IPS-18c (cell line): ENCODE results near the gene VHLL.
A peak's percentile ranks its signal among the peaks of the same experiment; 100 is the strongest.
"Not testable (repeated sequence)": the region's sequence is repeated elsewhere in the genome, so short reads cannot be mapped to it uniquely, and the experiment has no call there.

Source experiments
- H3K4me3 ChIP-seq: 2 replicates; pipeline ENCODE4 v1.7.0; 2013; ENCODE audit warnings: low read depth, mild to moderate bottlenecking, low read length, moderate library complexity; ENCODE audit not compliant: insufficient read depth
- H3K9me3 ChIP-seq: one replicate; pipeline ENCODE4 v1.6.1; 2013; ENCODE audit warnings: mild to moderate bottlenecking, low read length, moderate library complexity; ENCODE audit not compliant: control insufficient read depth, insufficient read depth

The VHLL gene

GRCh38 chr1:156298852-156299357 lies at the start of gene VHLL:
Gene VHLL, minus strand, starts transcription at chr1:156299307. Its CDS starts 118 bp downstream, at chr1:156299189.
- Histone ChIP-seq H3K9me3 (peaks cover 2% of the 10 kb centered on the region), H3K4me3 (no peak within 1 kb of the TSS)

DNA sequence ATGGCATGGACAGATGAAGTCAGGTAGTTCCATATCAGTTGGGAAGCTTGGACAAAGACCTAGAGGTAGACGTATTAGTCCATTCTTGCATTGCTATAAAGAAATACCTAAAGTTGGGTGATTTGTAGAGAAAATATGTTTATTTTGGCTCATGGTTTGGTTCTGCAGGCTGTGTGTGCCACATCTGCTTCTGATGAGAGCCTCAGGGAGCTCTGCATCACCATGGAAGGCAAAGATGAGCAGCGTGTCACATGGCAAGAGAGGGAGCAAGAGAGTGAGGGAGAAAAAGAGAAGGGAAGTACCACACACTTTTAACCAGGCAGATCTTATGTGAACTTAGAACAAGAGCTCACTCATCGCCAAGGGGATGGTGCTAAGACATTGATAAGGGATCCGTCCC lies 48.2 kb upstream of the VHLL start:
- no peaks in the 10 kb centered on the region for H3K9me3 ChIP-seq
- H3K4me3 ChIP-seq, result no peak overlapping the region

GRCh38 chr1:156346636-156347035 lies 47.5 kb upstream of the VHLL start:
- H3K4me3 ChIP-seq, result no peak overlapping the region
- H3K9me3 ChIP-seq, result no peaks in the 10 kb centered on the region

DNA sequence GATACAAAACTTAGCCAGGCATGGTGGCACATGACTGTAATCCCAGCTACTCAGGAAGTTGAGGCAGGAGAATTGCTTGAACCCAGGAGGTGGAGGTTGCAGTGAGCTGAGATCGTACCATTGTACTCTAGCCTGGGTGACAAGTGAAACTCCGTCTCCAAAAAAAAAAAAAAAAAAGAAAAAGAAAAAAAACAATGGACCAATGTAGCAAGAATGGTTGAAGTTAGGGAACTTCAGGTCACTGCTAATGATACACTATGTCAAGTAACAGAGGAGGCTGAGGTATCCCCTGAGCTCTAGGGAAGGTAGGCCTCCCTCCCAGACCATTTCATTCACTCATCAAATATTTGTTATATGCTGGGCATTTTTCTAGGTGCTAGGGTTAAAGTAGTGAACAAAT lies 46.9 kb upstream of the VHLL start:
- not testable (repeated sequence) for H3K9me3 ChIP-seq, H3K4me3 ChIP-seq

- H3K9me3 ChIP-seq, result no peaks in the 10 kb centered on the region
- H3K4me3 ChIP-seq, result no peak overlapping the region
Observed at GRCh38 chr1:156344409-156344808, 45.3 kb upstream of the VHLL start.

DNA sequence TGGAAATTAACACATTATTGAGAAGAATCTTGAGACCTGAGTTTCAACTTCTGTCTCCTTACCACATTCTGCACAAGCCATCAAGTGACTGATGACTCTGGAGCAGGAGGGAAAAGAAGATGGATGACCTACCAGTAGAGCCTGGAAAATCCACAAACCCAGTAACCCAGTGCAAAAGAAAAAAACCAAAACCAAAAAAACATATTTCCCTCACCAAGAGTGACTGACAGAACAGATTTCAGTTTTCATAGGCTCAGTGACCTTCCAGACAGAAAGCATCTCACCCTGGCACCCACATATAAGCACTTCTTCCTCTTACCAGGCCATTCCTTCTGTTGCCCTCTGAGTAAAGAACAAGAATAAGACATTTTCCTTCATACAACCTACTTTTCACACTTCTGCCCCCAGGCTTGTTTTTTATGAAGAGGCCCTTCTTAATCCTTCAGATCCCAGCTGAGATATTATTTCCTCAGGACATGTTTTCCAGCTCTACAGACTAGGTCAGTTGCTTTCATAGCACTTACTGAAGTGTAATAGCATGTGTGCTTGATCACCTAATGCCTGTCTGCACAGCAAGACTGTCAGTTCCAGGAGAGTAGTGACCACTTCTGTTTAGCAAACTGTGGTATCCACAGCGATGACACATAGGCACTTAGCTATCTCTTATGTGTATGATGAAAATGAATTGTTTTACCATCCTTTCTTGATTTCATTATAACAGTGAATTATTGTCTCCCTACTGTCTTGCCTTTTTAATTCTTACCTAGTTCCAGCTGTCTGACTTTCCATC lies 43.3 kb upstream of the VHLL start:
- no peak overlapping the region for H3K4me3 ChIP-seq

DNA sequence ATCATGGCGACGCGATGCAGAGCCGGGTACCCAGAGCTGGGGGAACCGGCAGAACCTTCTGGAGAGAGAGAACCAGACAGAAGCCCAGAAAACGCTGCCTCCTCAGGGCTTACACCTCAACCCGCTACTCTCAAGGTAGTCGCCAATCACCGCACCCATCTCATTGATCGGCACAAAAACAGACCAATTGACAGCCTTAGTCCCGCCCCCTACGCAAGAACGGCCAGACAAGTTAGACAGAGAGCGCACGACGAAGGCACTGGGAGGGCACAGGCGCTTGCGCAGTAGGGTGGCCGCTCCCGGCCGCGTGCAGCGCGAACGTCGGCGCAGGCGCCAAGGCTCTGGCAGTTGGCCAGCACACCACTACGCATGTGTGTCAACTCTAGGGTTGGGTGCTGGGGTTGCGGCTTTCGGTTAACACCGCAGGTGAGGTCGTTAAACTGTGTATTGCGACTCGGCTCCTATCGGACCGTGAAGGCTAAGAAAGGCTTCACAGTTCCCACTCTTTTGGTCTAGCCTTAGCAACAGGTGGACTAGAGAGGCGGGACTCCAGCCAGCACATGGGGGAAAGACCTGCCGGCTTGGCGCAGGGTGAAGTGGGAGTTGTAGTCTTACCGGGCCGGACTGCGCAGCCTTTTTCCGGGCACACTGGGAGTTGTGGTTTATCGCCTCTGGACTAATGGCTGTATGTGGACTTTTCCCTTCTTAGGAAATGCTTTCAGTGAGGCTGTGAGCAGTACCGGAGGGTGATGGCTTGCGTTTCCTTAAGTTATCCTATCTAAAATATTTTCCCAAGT lies 39.3 kb upstream of the VHLL start, which contains the start of the genes CCT3 and TSACC:
Gene CCT3 (minus strand): TSS at position 113 of the 797 bp plus-strand sequence. CDS start 108 bp downstream, at position 5.
Gene TSACC (plus strand): TSS at position 347 of the 797 bp plus-strand sequence. CDS start 1,232 bp downstream, outside the sequence.
- Histone ChIP-seq H3K4me3 (peak within 1 kb of the TSS; percentile 73), H3K9me3 (no peaks in the 10 kb centered on the region)

More for the DNA sequence above, 43.3 kb upstream of the VHLL start:
- H3K9me3 ChIP-seq, result no peaks in the 10 kb centered on the region

DNA sequence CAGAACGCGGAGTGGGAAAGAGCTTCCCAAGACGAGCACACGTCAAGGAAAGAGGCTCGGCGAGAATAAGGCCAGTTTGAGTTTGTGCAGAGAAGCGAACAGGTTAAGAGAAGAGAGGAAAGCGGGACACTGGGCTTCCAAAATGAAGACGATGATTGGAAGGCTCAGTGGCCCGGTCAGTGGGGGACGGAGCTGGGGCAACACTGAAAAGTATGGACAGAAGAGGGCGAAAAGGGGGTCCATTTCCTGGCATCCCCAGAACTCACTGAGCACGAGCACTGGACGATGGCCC lies 38.7 kb upstream of the VHLL start:
- Histone ChIP-seq H3K4me3 (peak overlapping the region; percentile 73), H3K9me3 (no peaks in the 10 kb centered on the region)

- H3K4me3 ChIP-seq, result peak overlapping the region; percentile 73
Observed at GRCh38 chr1:156337052-156337887, 38.2 kb upstream of the VHLL start.

GRCh38 chr1:156336242-156336641 lies 37.1 kb upstream of the VHLL start:
- H3K4me3 ChIP-seq, result peak overlapping the region; percentile 73
- no peaks in the 10 kb centered on the region for H3K9me3 ChIP-seq

More at GRCh38 chr1:156337052-156337887, 38.2 kb upstream of the VHLL start:
- H3K9me3 ChIP-seq, result no peaks in the 10 kb centered on the region

- H3K4me3 ChIP-seq, H3K9me3 ChIP-seq: not testable (repeated sequence)
Observed at GRCh38 chr1:156323179-156323578, 24.1 kb upstream of the VHLL start.

DNA sequence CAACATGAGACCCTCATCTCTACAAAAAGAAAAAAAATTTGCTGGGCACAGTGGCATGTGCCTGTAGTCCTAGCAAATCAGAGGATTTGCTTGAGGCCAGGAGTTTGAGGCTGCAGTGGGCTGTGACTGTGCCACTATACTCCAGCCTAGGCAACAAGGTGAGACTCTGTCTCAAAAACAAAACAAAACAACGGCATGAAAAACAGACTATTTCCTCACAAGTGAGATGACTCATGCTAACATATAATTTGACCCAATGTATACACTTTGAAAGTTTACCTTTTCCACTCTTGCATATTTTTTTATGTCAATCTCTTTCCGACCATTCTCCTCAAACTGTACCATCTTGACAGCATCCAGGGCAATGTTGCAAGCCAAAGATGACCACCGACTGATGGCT lies 21.5 kb upstream of the VHLL start:
- Histone ChIP-seq H3K9me3 (no peaks in the 10 kb centered on the region), H3K4me3 (no peak overlapping the region)

- no peak overlapping the region for H3K4me3 ChIP-seq
- no peaks in the 10 kb centered on the region for H3K9me3 ChIP-seq
Observed at GRCh38 chr1:156319664-156320063, 20.6 kb upstream of the VHLL start.

GRCh38 chr1:156316909-156317308 lies 17.8 kb upstream of the VHLL start:
- H3K9me3 ChIP-seq, result no peaks in the 10 kb centered on the region
- H3K4me3 ChIP-seq, result no peak overlapping the region

GRCh38 chr1:156310962-156311361 lies 11.9 kb upstream of the VHLL start:
- no peak overlapping the region for H3K4me3 ChIP-seq
- no peaks in the 10 kb centered on the region for H3K9me3 ChIP-seq

- H3K4me3 ChIP-seq, result no peak overlapping the region
- H3K9me3 ChIP-seq, result no peaks in the 10 kb centered on the region
Observed at GRCh38 chr1:156308078-156308477, 9.0 kb upstream of the VHLL start.

- Histone ChIP-seq H3K4me3 (no peak overlapping the region), H3K9me3 (peaks cover 2% of the 10 kb centered on the region)
Observed at GRCh38 chr1:156305215-156305614, 6.1 kb upstream of the VHLL start.
